HL-60/S4 (cell line): ENCODE results near the gene COL23A1.

ENCODE experiments used
- in situ Hi-C: fragments of 300-500 bp; cut with MboI; formaldehyde crosslinking; loops from 2 replicates; pipeline ENCODE4 v1.14.3; 2022; ENCODE audit warnings: low sequenced_read_pairs

The COL23A1 gene

DNA sequence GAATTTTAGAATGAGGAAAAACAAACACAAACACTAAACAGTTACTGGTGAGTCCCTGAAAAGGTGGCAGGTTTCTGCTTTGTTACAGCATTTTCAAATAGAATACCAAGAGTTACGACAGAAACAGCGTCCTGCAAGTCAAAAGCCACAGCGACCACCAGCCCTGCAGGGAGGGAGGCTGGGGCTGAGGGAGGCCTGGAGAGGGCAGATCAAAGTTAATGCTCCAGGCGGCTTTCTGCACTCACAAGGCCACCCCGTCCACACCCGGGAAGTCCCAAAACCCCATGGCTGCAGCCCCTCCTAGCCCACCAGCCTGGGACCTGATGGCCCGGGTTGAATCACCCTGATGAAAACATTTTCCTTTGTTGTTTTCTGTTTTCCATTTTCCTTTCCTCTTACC, 29.3 kb downstream of the COL23A1 start:
- in situ Hi-C loops = no loop called here

DNA sequence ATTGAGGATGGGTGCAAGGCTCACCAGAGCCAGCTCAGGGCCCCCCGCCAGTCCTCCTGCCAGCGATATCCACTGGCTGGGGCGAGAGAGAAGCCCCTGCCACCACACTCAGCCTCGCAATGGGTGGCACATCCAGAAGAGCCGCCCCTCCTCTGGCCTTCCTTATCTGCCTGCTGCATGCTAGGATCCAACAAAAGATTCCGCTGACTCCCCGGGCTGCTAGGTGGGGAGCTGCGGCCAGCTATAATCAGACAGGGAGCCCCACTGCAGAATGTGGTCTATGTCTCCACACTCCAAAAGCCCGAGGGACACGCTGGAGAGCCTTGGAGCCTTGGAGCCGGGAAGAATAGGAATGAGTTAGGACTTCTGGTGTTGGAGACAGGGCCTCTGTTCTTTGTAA, 32.8 kb downstream of the COL23A1 start:
- in situ Hi-C loops = loop anchor here (10.0 kb wide), 1 partner anchor 263 kb away; no protein-coding TSS in a partner anchor

DNA sequence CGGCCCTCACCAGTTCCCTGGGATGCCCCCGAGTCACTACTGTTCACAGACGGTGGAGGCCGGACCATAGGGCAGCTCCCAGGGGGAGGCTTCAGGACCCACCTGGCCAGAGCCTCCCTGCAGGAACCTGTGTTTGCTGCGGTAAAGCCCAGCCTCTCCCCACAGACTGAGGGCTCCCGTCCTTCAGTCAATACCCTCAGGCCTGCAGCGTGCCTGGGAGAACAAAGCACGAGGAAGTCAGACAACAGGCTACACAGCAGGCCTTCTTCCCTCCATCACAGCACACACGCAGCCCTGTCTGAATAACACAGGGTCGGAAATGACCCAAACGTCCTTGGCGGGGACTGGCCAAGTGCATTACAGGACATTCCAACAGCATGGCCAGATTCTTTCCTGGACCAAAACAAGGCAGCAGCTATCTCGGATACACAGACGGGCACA, 34.4 kb downstream of the COL23A1 start:
- in situ Hi-C loops = loop anchor here (10.0 kb wide), 1 partner anchor 261 kb away; no protein-coding TSS in a partner anchor

DNA sequence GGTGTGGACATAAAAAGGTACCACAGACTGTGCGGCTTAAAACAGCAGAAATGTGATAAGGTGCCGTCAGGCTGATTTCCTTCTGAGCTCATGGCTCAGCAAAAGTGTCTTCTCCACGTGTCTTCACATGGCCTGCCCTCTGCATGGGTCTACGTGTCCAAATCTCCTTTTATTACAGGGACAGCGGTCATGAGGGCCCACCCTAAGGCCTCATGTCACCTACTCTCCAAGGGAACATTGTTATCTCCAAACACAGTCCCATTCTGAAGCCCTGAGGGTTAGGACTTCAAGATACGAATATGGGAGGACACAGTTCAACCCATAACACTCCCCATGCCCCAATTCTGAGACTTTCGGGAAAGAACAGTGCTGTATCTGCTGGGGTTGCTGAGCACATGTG, 35.2 kb downstream of the COL23A1 start:
- in situ Hi-C loops = loop anchor here (10.0 kb wide), 1 partner anchor 260 kb away; no protein-coding TSS in a partner anchor

DNA sequence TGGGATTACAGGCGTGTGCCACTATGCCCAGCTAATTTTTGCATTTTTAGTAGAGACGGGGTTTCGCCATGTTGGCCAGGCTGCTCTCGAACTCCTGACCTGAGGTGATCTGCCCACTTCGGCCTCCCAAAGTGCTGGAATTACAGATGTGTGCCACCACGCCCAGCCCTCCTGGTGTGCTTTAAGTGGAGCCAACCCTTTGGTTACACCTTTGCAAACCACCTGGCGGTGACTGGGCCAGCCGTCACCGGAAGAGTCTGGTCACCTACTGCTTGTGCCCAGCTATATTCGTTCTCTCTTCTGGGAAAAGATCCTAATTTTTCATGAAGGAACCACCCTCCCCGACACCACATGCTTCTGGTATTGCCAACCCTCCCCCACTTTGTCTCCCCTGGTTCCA, 35.9 kb downstream of the COL23A1 start:
- in situ Hi-C loops = loop anchor here (10.0 kb wide), 1 partner anchor 260 kb away; no protein-coding TSS in a partner anchor

DNA sequence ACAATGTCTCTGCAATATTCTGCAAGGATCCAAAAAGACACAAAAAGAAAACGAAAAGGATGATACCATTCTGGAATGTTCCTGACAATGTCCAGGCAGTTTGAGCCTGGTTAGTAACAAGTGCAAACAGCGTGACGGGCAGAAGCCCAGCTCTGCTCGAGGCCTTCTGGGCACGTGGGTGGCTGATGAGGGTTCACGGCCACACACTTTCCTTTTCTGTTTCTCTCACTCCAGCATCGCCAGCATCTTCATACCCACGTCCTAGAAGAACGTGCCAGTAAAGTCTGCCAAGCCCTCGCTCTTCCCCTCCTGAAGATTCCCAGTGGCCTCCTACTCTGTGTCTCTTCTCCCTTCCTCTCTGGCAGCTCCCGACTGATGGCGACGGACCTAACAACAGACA, 36.7 kb downstream of the COL23A1 start:
- in situ Hi-C loops = loop anchor here (10.0 kb wide), 1 partner anchor 259 kb away; no protein-coding TSS in a partner anchor

DNA sequence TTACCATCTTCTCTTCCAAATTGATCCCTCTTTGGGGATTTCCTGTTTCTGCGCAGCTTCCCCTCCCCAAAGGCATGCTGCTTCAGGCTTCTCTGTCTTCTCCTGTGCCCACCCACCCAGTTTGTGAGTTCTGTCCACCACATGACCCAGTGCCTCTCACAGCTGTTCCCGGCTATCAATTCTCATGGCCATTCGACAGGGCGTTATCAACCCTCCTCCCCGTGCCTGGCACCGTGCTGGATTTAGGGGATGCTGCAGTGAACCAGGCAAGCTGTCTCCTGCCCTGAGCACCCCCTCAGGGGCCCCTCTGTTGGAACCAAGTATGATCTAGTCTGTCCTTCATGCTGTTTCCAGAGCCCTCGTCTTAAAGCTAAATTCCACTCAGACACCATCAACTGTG, 38.7 kb downstream of the COL23A1 start:
- in situ Hi-C loops = loop anchor here (10.0 kb wide), 1 partner anchor 257 kb away; no protein-coding TSS in a partner anchor

DNA sequence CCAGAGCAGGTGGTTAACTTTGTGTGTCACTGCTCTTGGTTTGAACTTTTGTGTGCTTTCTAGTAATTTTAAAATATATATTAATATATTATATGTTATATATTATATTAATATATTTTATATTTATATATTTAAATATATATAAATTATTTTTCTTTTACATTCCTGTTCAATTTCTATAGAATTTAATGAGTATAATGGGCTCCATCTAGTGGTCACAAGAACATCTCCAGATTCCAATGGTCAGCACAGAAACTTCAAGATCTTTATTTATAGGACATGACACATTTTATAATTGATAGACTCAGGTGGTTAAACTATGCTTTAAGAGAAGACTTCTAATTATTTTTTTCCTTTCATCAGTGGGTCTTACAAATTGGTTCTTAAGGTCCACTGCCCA, 39.1 kb downstream of the COL23A1 start:
- in situ Hi-C loops = loop anchor here (10.0 kb wide), 1 partner anchor 256 kb away; no protein-coding TSS in a partner anchor

DNA sequence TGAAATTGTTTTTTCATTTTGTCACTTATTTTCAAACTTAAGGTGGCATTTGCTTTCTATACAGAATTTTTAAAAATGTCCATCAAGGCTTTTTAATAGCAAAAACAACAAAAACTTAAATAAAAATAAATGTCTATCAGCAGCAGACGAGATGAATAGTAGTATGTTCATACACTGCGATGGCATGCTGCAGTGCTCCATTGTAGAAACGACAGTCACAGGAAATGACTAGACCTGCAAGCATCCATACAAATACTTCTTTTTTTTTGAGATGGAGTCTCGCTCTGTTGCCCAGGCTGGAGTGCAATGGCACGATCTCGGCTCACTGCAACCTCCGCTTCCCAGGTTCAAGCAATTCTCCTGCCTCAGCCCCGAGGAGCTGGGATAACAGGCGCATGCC, 41.4 kb downstream of the COL23A1 start:
- in situ Hi-C loops = no loop called here

DNA sequence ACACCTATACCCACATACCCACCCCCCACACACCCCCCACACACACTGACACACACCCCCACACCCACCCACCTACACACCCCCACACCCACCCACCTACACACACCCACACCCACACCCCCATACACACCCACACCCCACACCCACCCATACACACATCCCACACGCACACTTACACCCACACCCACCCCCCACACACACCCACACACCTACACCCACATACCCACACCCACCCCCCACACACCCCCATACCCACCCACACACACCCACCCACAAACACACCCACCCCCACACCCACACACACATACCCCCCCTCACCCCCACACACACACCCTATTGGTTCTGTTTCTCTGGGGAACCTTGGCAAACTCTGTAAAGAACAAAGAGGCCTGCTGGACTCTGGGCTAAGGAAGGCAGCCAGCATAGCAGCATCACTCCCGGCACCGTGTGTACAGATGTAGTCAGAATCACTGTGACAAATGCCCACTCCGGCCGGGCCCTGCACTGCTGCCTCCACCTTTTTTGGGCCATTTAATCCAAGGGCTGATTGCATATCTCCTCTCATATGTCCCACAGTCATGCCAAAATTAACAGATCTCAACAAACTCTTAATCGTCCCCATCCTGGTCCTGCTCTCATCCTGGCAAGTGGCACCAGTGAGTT, 42.3 kb downstream of the COL23A1 start:
- in situ Hi-C loops = no loop called here

DNA sequence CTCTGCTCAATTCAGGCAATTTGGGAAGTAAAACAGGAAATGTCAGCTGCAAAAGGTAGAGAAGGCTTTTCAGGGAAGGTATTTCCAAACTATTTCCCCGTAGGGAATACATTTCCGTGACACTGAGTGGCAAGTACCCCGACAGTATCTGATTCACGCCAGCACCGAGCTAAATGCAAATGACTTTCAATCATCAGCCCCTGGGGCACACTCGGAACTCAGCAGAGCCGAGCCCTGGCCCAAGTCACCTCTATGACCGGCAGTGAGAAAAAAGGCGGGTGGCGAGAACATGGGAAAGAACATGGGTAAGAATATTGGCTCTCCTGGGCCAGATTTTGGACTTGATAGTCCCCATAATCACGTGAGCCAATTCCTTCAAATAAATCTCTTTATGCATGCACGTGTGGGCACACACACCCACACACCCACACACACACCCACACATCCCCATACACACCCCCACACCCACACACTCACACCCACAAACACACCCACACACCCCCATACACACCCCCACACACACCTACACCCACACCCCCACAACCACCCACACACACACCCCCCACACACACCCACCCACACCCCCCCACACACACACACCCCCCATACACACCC, 43.0 kb downstream of the COL23A1 start:
- in situ Hi-C loops = no loop called here

DNA sequence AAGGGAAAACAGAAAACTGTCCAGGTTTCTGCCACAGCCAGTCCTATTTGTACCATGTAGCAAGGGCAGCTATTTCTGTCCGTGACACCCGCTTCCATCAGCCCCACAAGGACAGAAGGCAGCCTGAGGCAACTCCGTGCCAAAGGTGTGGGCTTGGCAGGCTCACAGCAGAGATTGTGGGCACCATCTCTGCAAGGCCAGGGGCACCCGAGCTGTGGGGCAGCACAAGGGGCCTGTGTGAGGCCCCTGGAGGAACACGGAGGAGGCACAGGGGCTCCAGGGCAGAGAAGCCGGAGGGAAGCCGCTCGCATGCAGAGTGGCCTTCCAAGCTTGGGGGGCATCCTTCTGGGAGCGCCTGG, 43.5 kb downstream of the COL23A1 start:
- in situ Hi-C loops = no loop called here

DNA sequence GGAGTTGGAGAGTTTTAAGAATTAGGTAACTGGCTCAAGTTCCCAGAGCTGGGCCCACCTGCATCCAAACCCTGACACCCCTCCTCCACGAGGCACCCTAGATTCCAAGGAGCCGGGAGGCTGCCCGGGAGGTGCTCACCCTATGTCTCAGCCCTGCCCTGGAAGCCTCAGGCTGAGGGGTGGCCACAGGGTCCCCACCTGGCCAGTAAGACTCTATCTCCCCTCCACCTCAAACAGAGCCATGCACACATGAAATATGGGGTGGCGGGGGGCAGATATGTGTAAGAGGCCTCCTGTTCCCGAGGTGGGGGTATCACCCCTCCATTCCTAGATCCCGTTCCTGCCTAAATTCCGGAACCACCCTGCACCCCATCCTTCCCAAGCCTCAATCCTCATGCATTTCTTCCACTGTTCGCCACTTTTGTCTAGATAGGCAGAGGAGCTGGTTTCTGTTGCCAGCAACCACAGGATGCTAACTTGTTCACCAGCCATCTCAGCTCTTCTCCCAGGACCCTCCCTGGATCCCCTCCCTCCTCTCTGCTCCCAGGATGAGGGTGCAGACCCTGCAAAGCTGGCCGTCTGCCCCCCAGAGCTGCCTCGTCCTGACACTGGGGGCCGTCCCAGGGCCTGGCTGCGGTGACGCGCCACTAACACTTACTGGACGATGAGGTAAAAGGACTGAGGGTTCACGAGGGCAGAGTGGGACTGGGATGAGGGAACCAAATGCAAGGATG, 44.1 kb downstream of the COL23A1 start:
- in situ Hi-C loops = no loop called here

DNA sequence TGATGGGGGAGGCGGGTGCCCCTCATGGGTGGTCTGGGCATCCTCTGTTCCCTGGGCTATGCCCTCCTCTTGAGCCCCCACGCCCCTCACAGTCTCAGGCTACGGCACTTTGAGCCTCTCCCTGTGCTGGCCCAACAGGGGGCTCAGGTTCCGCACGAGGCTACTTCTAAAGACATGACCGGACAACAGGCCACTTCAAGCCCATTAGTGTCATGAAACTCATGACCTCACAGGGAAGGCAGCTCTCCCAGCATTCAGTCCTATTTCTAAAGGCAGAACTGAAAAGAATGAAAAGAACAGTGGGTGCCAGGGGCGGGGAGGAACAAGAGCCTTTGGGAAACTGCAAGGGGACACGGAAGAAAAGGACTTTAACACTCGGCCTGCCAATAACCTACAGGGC, 45.0 kb downstream of the COL23A1 start:
- in situ Hi-C loops = no loop called here

DNA sequence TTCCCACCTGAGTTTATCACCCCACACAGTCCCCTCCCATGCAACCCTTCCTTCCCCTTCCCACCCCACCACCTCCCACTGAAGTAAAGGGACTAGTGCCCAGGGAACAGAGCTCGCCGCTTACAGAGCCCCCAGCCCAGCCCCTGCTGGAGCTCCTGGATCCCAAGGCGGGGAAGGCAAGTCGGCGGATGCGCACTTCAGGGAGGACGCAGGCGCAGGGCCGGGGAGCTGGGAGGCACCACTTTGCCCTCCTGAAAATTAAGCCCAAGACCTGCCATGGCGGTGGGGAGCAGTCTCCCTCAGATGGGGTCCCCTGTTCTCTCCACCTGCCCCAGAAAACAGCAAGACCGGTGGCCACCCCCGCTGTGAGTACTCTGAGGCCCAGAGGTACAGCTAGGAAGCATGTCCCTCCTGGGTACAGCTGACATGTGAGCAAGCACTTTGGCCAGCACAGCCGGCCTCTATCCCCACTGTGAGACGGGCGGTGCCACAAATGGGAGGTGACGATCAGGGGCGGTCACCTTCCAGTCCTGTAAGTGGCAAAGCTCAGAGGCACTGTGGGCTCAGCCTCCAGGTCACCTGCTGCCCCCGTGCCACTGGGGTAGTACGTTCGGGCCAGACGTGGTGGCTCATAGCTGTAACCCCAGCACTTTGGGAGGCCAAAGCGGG, 45.9 kb downstream of the COL23A1 start:
- in situ Hi-C loops = no loop called here

DNA sequence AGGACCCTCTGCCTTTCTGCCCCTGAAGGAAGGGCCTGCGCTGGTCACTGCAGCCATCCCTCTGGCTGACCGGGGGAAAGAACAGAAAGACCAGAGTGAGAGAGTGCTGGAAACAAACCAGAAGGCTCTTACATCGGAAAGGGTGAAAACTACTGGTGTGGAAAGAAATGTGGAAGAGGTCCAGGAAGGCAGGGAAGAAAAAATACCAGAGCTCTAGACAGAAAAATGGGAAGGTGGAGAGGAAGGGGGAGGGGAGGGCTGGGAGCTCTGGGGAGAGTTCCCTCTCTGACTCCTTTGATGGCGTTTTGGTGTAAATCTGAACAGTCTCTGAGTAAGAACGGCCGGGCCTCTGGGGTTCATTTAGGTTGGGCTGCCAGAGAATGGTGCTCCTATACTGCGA, 47.7 kb downstream of the COL23A1 start:
- in situ Hi-C loops = no loop called here

DNA sequence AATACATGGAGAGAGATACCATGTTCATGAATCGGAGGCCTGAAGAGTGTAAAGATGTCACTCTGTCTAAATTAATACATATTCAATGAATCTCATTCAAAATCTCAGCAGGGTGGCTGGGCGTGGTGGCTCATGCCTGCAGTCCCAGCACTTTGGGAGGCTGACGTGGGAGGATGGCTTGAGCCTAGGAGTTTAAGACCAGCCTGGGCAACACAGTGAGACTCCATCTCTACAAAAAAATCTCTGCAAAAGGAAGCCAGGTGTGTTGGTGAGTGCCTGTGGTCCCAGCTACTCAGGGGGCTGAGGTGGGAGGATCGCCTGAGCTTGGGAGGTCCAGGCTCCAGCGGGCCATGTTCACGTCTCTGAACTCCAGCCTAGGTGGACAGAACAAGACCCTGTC, 49.7 kb downstream of the COL23A1 start:
- in situ Hi-C loops = no loop called here

DNA sequence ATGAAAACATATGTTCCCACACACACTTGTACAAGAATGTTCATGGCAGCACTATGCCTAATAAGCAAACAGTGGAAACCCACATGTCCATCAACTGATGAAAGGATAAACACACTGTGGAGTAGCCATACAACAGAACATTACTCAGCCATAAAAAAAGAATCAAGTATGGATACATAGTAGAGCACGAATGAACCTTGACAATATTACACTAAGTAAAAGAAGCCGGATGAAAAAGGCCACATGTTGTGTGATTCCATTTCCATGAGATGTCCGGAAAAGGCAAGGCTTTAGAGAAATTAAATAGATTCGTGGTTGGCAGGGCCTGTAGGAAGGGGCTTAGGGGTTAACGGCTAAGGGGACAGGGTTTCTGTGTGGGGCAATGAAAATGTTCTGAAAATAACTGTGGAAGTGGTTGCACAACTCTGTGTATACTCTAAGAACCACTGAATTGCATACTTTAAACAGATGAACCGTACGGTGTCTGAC, 51.4 kb downstream of the COL23A1 start:
- in situ Hi-C loops = no loop called here

DNA sequence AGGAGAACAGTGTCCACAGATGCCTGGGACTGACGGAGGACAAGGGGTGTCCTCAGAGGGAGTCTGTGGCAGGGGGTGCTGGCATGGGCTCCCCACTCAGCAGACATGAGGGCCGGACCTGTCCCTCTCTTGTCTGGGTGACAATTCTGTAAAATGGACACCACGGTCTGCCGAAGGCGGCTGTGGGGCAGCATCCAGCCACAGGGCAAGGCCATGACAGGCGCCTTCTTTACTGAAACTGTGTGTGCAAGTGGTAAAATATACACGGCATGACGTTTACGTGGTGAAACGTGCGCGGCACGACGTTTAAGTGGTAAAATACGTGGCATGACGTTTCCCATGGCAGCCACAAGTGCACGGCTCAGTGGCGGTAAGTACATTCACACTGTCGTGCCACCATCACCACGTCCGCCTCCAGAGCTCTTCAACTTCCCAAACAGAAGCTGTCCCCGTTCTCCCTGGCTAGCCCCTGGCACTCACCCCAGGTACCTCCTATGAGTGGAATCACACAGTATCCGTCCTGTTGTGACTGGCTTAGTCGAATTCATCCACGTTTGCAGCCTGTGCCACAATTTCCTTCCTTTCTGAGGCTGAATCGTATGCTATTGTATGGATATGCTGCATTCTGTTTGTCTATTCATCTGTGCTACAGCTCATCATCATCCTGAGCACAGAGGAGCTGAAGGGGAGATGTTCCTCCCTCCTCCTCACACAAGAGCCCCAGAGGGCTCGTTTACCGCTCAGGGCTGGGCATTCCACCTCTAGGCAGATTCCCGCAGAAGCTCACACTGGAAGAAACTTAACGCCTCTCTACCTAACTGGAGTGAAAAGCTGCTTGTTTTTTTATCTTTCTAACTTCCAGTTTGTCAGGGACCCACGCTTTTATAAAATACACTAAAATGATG, 52.5 kb downstream of the COL23A1 start:
- in situ Hi-C loops = no loop called here
